Measurements from ENCODE around the gene DVL2. TPM values are rescaled to one million over a fixed set of nuclear protein-coding genes. Genes with fewer than 3 reads are reported as not detected.

DVL2 gene
- total and polyA plus RNA-seq, 2 of the 13 experiments (the other 11 are each of a cell fraction or from before 2014, with no cell fraction given), result 5.7 to 38.2 TPM

- peak overlapping the region; percentile 84 for H3K4me2 ChIP-seq (ENCODE audit: low read depth, low read length)
- ATAC-seq, result no peak
- no peak for DNase-seq (ENCODE audit: low spot score)
- H3K27ac ChIP-seq (ENCODE audit: extremely low read length, insufficient read depth, low read length), result peak overlapping the region; percentile 88
- 94% methylated on average over 6 of the region's 6 CpGs for WGBS (ENCODE audit: low lambda C conversion rate)
- TF ChIP-seq PHB2 (IDR thresholded peaks at IDR 0.05; ENCODE audit: partially characterized antibody) (no peak), RFXANK (CRISPR knock-in tag; IDR thresholded peaks at IDR 0.05) (no peak), YY1 (IDR thresholded peaks at IDR 0.05; ENCODE audit: insufficient read depth, insufficient replicate concordance, low read depth, low read length) (no peak), MLX (CRISPR knock-in tag; IDR thresholded peaks at IDR 0.05) (no peak), ZBTB20 (CRISPR knock-in tag; IDR thresholded peaks at IDR 0.05; ENCODE audit: borderline replicate concordance, low read depth) (no peak), TERF1 (CRISPR knock-in tag; IDR thresholded peaks at IDR 0.05) (no peak), ZNF441 (CRISPR knock-in tag; IDR thresholded peaks at IDR 0.05; ENCODE audit: borderline replicate concordance) (no peak), TFDP2 (CRISPR knock-in tag; IDR thresholded peaks at IDR 0.05) (no peak), ZNF691 (CRISPR knock-in tag; IDR thresholded peaks at IDR 0.05; ENCODE audit: borderline replicate concordance, low read depth) (no peak), ARID2 (CRISPR knock-in tag; IDR thresholded peaks at IDR 0.05; ENCODE audit: borderline replicate concordance) (no peak), KLF6 (CRISPR knock-in tag; IDR thresholded peaks at IDR 0.05) (no peak), SMAD3 (CRISPR knock-in tag; IDR thresholded peaks at IDR 0.05) (no peak), KLF16 (CRISPR knock-in tag; IDR thresholded peaks at IDR 0.05) (no peak), HDAC6 (IDR thresholded peaks at IDR 0.05; ENCODE audit: low read depth, low read length) (no peak), MEF2D (CRISPR knock-in tag; IDR thresholded peaks at IDR 0.05) (no peak)
- CTCF ChIA-PET (ENCODE audit: low intra/inter-chr PET ratio, low total read pairs), result no interaction called here
- H4K20me1 ChIP-seq (ENCODE audit: insufficient read depth, low read length), result peaks cover 12% of the 10 kb centered on the region; the same call in 1 of the 2 replicates
- H3K4me1 ChIP-seq (ENCODE audit: insufficient read depth, low read length), result peaks cover 58% of the 10 kb centered on the region
- H3K27me3 ChIP-seq (ENCODE audit: control insufficient read depth in 1 of 2, insufficient read depth in 2 of 2, low read length in 2 of 2), result no peaks in the 10 kb centered on the region; a peak in 1 of 5 replicates
- in situ Hi-C loops (cut with HindIII; ENCODE audit: extremely low pct_ligation_motif_present, low pct_unique_long_range_greater_than_20kb), result no loop called here
- BruUV-seq (replicated peaks), result no TSS peak
- H3K9me3 ChIP-seq (ENCODE audit: low read length), result no peaks in the 10 kb centered on the region
- peaks cover 66% of the 10 kb centered on the region for H3K79me2 ChIP-seq (ENCODE audit: insufficient read depth, low read length)
- H3K4me3 ChIP-seq (replicated peaks in 1 of 3; ENCODE audit: insufficient read depth in 1 of 3, low read depth in 2 of 3, low read length in 3 of 3), result no peak overlapping the region
- H2AFZ ChIP-seq (ENCODE audit: low read length), result no peak overlapping the region
- peak overlapping the region; percentile 96; the same call in 1 of the 2 replicates for H3K9ac ChIP-seq (ENCODE audit: insufficient read depth, low read depth, low read length)
- intact Hi-C loops (cut with micrococcal nuclease; ENCODE audit: unreplicated experiment), result loop anchor here (10.0 kb wide), 1 partner anchor 62 kb away; the partner anchor contains the start of gene ASGR1
- peaks cover 10 to 26% of the 10 kb centered on the region in 2 experiments for H3K36me3 ChIP-seq (replicated peaks in 1 of 2; ENCODE audit: control insufficient read depth in 1 of 2, insufficient read depth in 2 of 2, low read length in 2 of 2)
- POLR2A ChIA-PET, result interaction anchor here (1.1 to 8.9 kb wide), 5 partner anchors 14 to 58 kb away, joined by 3 to 140 read pairs (median 5); partner anchors contain the start of genes ACADVL, ASGR1 and DLG4
- no peak for FAIRE-seq
These were observed 2.5 kb upstream of the DVL2 start for GRCh38 chr17:7236808-7237207.

All from HepG2 (cell line).